ENCODE results near the gene ACSF3. TPM values are rescaled to one million over a fixed set of nuclear protein-coding genes. Genes with fewer than 3 reads are reported as not detected.
"Not testable (repeated sequence)": the region's sequence is repeated elsewhere in the genome, so short reads cannot be mapped to it uniquely, and the experiment has no call there.

ACSF3 gene
- total RNA-seq, 2 experiments from 2014 or later: 36.5 to 39.2 TPM

- ChIA-PET CTCF (no interaction called here), POLR2A (no interaction called here)
Observed at GRCh38 chr16:89071686-89072547, 21.7 kb upstream of the ACSF3 start.

GRCh38 chr16:89072548-89073130 is 21.0 kb upstream of the ACSF3 start:
- CTCF ChIA-PET: no interaction called here
- POLR2A ChIA-PET: no interaction called here

- ChIA-PET CTCF (no interaction called here), POLR2A (interaction anchor here (0.6 kb wide), 1 partner anchor 12 kb away, joined by 6 read pairs; no protein-coding TSS in a partner anchor)
Observed at GRCh38 chr16:89073346-89074071, 20.1 kb upstream of the ACSF3 start.

GRCh38 chr16:89074072-89074674 is 19.5 kb upstream of the ACSF3 start:
- CTCF ChIA-PET, POLR2A ChIA-PET: not testable (repeated sequence)

GRCh38 chr16:89074803-89075688 is 18.6 kb upstream of the ACSF3 start:
- ChIA-PET POLR2A (no interaction called here), CTCF (no interaction called here)

GRCh38 chr16:89076159-89076558 is 17.5 kb upstream of the ACSF3 start:
- ChIA-PET POLR2A (no interaction called here), CTCF (no interaction called here)

GRCh38 chr16:89077076-89077475 is 16.6 kb upstream of the ACSF3 start:
- ChIA-PET CTCF (no interaction called here), POLR2A (no interaction called here)

GRCh38 chr16:89078172-89078571 is 15.5 kb upstream of the ACSF3 start:
- CTCF ChIA-PET: no interaction called here
- POLR2A ChIA-PET: no interaction called here

- ChIA-PET CTCF (no interaction called here), POLR2A (no interaction called here)
Observed at GRCh38 chr16:89079434-89079980, 14.1 kb upstream of the ACSF3 start.

GRCh38 chr16:89080196-89080853 is 13.3 kb upstream of the ACSF3 start:
- POLR2A ChIA-PET: no interaction called here
- CTCF ChIA-PET: no interaction called here

- ChIA-PET POLR2A (interaction anchor here (0.6 kb wide), 1 partner anchor 8 kb away, joined by 8 read pairs; no protein-coding TSS in a partner anchor), CTCF (no interaction called here)
Observed at GRCh38 chr16:89081556-89081955, 12.1 kb upstream of the ACSF3 start.

GRCh38 chr16:89084411-89084810 is 9.2 kb upstream of the ACSF3 start:
- ChIA-PET CTCF (no interaction called here), POLR2A (no interaction called here)

- POLR2A ChIA-PET: no interaction called here
- CTCF ChIA-PET: no interaction called here
Observed at GRCh38 chr16:89084814-89085612, 8.6 kb upstream of the ACSF3 start.

- ChIA-PET POLR2A (no interaction called here), CTCF (no interaction called here)
Observed at GRCh38 chr16:89085755-89086154, 7.9 kb upstream of the ACSF3 start.

GRCh38 chr16:89087922-89088497 is 5.6 kb upstream of the ACSF3 start:
- POLR2A ChIA-PET: no interaction called here

GRCh38 chr16:89089120-89089519 is 4.5 kb upstream of the ACSF3 start:
- POLR2A ChIA-PET: interaction anchor here (0.7 kb wide), 1 partner anchor 7 kb away, joined by 8 read pairs; no protein-coding TSS in a partner anchor

More at GRCh38 chr16:89087922-89088497, 5.6 kb upstream of the ACSF3 start:
- CTCF ChIA-PET: no interaction called here

GRCh38 chr16:89090182-89090630 is 3.4 kb upstream of the ACSF3 start:
- POLR2A ChIA-PET: no interaction called here
- CTCF ChIA-PET: no interaction called here

More at GRCh38 chr16:89089120-89089519, 4.5 kb upstream of the ACSF3 start:
- CTCF ChIA-PET: no interaction called here
